ENCODE data around the gene EXOSC9. TPM values are rescaled to one million over a fixed set of nuclear protein-coding genes. Genes with fewer than 3 reads are reported as not detected.

The EXOSC9 gene
- total RNA-seq, 1 donor from 2014 or later, result 33.5 TPM

DNA sequence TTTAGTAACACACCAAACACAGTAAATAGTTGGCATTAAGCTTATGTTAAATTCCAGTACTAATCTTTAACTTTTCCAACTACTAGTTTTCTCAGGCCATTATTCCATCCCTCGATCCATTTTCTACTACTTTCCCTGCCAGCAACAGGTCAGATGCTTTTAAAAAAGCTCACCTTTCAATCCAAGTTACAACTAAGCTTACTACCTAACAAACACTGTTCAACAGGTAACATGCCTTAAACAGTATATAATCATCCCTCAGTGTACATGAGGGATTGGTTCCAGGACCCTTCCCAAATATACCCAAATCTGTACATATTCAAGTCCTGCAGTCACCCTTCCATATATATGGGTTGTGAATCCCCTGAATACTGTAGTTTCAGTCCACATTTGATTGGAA, 17.1 kb downstream of the EXOSC9 start:
- DNase-seq (ENCODE audit: low spot score in 2 of 2, unreplicated experiment in 2 of 2), result no peak
- Mint-ChIP-seq H3K36me3 (peaks cover 8% of the 10 kb centered on the region), H3K9me3 (no peaks in the 10 kb centered on the region), H3K27ac (peak overlapping the region; percentile 1), H3K27me3 (ENCODE audit: low read depth) (no peaks in the 10 kb centered on the region), H3K4me3 (no peak overlapping the region), H3K4me1 (peaks cover 11% of the 10 kb centered on the region)
- TF ChIP-seq, protein P1, sequence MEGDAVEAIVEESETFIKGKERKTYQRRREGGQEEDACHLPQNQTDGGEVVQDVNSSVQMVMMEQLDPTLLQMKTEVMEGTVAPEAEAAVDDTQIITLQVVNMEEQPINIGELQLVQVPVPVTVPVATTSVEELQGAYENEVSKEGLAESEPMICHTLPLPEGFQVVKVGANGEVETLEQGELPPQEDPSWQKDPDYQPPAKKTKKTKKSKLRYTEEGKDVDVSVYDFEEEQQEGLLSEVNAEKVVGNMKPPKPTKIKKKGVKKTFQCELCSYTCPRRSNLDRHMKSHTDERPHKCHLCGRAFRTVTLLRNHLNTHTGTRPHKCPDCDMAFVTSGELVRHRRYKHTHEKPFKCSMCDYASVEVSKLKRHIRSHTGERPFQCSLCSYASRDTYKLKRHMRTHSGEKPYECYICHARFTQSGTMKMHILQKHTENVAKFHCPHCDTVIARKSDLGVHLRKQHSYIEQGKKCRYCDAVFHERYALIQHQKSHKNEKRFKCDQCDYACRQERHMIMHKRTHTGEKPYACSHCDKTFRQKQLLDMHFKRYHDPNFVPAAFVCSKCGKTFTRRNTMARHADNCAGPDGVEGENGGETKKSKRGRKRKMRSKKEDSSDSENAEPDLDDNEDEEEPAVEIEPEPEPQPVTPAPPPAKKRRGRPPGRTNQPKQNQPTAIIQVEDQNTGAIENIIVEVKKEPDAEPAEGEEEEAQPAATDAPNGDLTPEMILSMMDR (IDR thresholded peaks at IDR 0.05; ENCODE audit: unreplicated experiment), result no peak

DNA sequence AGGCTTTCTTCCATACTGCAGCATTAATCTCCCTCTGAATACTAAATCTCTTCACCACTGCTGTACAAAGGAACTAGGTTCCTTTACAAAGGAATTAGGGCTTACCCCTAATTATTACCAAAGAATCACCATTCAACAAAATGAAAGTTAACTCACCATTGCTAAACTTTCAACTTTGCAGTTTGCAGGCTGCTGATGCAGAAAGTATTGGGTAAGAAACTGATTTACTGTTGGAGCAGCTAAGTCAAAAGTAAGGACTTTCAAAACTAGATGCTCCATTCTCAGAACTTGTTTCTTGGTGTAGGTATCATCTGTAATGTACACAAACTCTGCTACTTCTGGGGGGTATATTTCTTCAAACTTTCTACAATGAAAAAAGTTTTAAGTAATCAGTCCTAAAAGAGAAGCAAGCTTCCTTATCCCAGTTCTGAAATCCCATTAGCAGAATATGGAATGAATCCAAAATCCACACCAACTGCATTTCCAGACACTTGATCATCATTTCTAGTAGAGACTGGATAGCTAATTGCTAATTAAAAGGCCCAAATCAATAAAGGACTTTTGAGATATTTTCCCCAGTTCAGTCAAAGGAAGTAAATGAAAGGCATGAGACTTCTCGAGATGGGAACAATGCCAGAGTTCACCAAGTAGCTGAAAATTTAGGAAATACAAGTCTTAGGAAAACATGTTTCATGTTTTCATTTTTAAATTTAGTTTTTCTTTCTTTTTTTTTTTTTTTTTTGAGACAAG, 18.3 kb downstream of the EXOSC9 start:
- no peaks in the 10 kb centered on the region for H3K9me3 Mint-ChIP-seq
- H3K36me3 Mint-ChIP-seq, result peaks cover 4% of the 10 kb centered on the region
- peaks cover 12% of the 10 kb centered on the region for H3K4me1 Mint-ChIP-seq
- H3K27me3 Mint-ChIP-seq (ENCODE audit: low read depth), result no peaks in the 10 kb centered on the region
- H3K27ac Mint-ChIP-seq, result no peak overlapping the region
- TF ChIP-seq, protein P1 (IDR thresholded peaks at IDR 0.05; ENCODE audit: unreplicated experiment), result no peak
- no peak for DNase-seq (ENCODE audit: low spot score in 2 of 2, unreplicated experiment in 2 of 2)
- no peak overlapping the region for H3K4me3 Mint-ChIP-seq

DNA sequence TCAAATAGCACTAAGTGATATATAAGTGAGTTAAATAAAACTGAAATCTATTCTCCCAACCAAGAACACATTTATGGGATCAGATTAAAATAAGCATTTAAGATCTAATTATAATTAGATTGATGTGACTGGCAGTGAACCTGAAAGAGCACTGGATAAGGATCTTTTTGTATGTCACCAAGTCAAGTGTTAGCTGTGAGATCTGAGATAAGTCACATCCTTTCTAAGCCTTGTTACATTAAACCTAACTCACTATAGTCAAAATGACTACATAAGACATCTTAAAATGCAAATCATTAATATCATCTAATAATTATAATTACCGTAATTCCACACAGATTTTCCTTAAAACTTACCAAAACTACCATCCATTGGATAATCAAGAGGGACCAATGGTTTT, 20.9 kb downstream of the EXOSC9 start:
- Mint-ChIP-seq H3K9me3 (no peaks in the 10 kb centered on the region), H3K27ac (no peak overlapping the region), H3K4me1 (peaks cover 12% of the 10 kb centered on the region), H3K27me3 (ENCODE audit: low read depth) (no peaks in the 10 kb centered on the region), H3K4me3 (peak overlapping the region; percentile 95), H3K36me3 (no peaks in the 10 kb centered on the region)
- DNase-seq (ENCODE audit: low spot score in 2 of 2, unreplicated experiment in 2 of 2), result no peak
- TF ChIP-seq, protein P1 (IDR thresholded peaks at IDR 0.05; ENCODE audit: unreplicated experiment), result no peak

DNA sequence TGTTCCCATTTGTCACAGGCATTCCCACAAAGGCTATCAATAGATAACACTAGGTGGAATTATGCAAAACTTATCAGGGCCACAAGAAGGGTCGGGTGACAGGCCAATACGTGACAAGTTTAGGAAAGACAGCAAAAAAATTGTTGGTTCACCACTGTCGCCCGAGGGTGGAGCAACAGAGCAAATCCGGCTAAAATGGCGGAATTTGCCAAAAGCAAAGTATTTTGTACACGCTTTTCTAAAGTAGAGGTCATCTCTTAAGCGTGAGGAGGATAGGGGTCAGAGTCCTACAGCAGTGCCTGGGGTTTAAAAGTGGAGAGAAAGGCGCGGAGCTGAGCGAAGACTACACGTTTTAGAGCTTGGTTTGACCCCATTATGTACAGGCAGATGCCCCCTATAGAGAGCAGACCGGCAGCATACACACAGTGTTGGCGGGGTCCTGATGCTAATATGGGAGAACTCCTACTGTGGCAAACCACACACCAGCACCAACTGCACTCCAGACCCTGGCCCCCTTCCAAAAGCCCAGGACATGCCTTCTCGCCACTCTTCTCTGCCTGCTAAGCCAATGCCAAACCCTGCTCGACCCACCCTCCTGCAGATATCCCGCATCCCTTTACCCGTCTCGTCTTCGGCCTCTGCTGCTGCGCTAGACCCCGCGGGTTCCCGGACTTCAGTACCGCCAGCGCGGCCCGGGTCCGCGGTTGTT, 21.8 kb downstream of the EXOSC9 start:
- no peak for DNase-seq (ENCODE audit: low spot score in 2 of 2, unreplicated experiment in 2 of 2)
- H3K36me3 Mint-ChIP-seq, result no peaks in the 10 kb centered on the region
- peaks cover 12% of the 10 kb centered on the region for H3K4me1 Mint-ChIP-seq
- no peaks in the 10 kb centered on the region for H3K9me3 Mint-ChIP-seq
- H3K4me3 Mint-ChIP-seq, result peak overlapping the region; percentile 95
- TF ChIP-seq, protein P1 (IDR thresholded peaks at IDR 0.05; ENCODE audit: unreplicated experiment), result no peak
- no peaks in the 10 kb centered on the region for H3K27me3 Mint-ChIP-seq (ENCODE audit: low read depth)
- H3K27ac Mint-ChIP-seq, result peak overlapping the region; percentile 96

DNA sequence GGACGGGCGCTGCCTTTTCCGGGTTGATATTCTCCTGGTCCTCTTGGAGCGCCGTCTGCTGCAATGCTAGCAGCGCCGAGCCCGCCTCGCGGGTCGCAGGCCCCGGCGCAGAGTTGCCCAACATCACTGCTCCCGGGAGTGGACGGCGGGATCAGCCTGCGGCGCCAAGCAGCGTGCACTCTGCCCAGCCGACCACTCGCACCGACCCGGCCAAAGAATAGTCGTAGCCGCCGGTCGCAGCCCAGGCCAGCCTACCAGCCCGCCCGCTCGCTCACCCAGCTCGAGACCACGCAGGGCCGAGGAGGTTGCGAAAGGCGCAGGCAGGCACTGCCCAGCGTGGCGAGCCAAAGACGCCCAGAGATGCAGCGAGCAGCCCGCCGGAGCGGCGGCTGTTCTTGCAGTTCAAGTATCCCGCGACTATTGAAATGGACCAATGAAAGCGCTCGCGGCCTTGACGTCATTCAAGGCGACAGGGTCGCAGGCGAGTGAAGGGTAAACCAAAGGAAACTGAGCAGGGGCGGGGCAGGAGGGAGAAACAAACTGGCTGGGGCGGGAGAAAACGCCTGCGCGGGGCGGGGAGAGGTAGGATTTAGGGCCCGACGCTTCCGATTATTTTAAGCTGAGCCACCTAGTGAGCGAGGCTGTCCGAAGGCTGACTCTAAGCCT, 22.5 kb downstream of the EXOSC9 start, which contains the start of gene CCNA2:
Gene CCNA2, minus strand, starts transcription at position 379 of the 666 bp plus-strand sequence. Its CDS starts 255 bp downstream, at position 124.
- peak within 1 kb of the TSS; percentile 95 for H3K4me3 Mint-ChIP-seq
- peak within 1 kb of the TSS; percentile 96 for H3K27ac Mint-ChIP-seq
- H3K36me3 Mint-ChIP-seq, result no peaks in the 10 kb centered on the region
- peaks cover 12% of the 10 kb centered on the region for H3K4me1 Mint-ChIP-seq
- peak; percentile 85 to 94 for DNase-seq (ENCODE audit: low spot score in 2 of 2, unreplicated experiment in 2 of 2)
- no peaks in the 10 kb centered on the region for H3K27me3 Mint-ChIP-seq (ENCODE audit: low read depth)
- H3K9me3 Mint-ChIP-seq, result no peaks in the 10 kb centered on the region
- TF ChIP-seq, protein P1 (IDR thresholded peaks at IDR 0.05; ENCODE audit: unreplicated experiment), result no peak

Data from mesothelial cell of epicardium (in vitro differentiated cells).